Panc1 (cell line): ENCODE data around the gene ZFX. TPM values are rescaled to one million over a fixed set of nuclear protein-coding genes. Genes with fewer than 3 reads are reported as not detected.
A peak's percentile ranks its signal among the peaks of the same experiment; 100 is the strongest.

Experiments
- ATAC-seq: fragments of 200-7000 bp; cut with Tn5 transposase; 2 replicates; pipeline ENCODE4 v1.9.1; 2020; ENCODE audit warnings: mild to moderate bottlenecking, moderate library complexity
- BruUV-seq: library from RNA; stranded (reverse); fragments of 400-500 nt; replicated peaks from 2 replicates; lab custom pipeline; 2021; lab: Mats Ljungman, UMichigan
- CTCF ChIA-PET: fragments of 300-600 bp; sonication (Branson Sonifier 250); formaldehyde crosslinking; loops from one replicate; lab custom pipeline; 2022; ENCODE audit warnings: antibody characterized with exemption; lab: Charles Lee
- POLR2A ChIA-PET: fragments of 300-600 bp; sonication (Branson Sonifier 250); formaldehyde crosslinking; loops from one replicate; lab custom pipeline; 2022; ENCODE audit warnings: antibody characterized with exemption; lab: Charles Lee
- DNase-seq: peaks from one replicate; pipeline ENCODE4 v3.0.0-alpha.2; 2010; ENCODE audit warnings: low read depth, low spot score
- H3K27ac ChIP-seq: 2 replicates; pipeline ENCODE4 v1.5.1; 2011; ENCODE audit warnings: mild to moderate bottlenecking, low read length, inconsistent platforms
- H3K27me3 ChIP-seq: fragments of 200-500 bp; sonication (Bioruptor generic); 2 replicates; pipeline ENCODE4 v1.6.0; 2014; ENCODE audit warnings: low read length, inconsistent platforms; ENCODE audit not compliant: control insufficient read depth, insufficient read depth
- H3K36me3 ChIP-seq: fragments of 200-500 bp; sonication (Bioruptor generic); 2 replicates; pipeline ENCODE4 v1.5.1; 2014; ENCODE audit warnings: inconsistent platforms, mild to moderate bottlenecking, low read length, moderate library complexity; ENCODE audit not compliant: control insufficient read depth, insufficient read depth
- H3K4me1 ChIP-seq: 2 replicates; pipeline ENCODE4 v1.5.1; 2011; ENCODE audit warnings: inconsistent platforms, mild to moderate bottlenecking, low read length, moderate library complexity; ENCODE audit not compliant: control insufficient read depth, insufficient read depth
- H3K4me3 ChIP-seq, 2 experiments: 2 replicates each; pipeline ENCODE4 v1.5.1; 2011 to 2012; ENCODE audit warnings: low read depth in 2 of 2, low read length in 2 of 2, mild to moderate bottlenecking in 2 of 2, inconsistent platforms in 1 of 2, moderate library complexity in 1 of 2
- H3K9me3 ChIP-seq: fragments of 200-500 bp; sonication (Bioruptor generic); 2 replicates; pipeline ENCODE4 v1.5.1; 2014; ENCODE audit warnings: low read depth, mild to moderate bottlenecking, inconsistent platforms, low read length, moderate library complexity; ENCODE audit not compliant: control insufficient read depth, insufficient read depth
- POLR2AphosphoS5 ChIP-seq: IDR thresholded peaks from 2 replicates; pipeline ENCODE4 v1.6.1; 2012; ENCODE audit warnings: mild to moderate bottlenecking, low read depth, low read length, moderate library complexity
- SIN3A ChIP-seq: IDR thresholded peaks from 2 replicates; pipeline ENCODE4 v1.6.1; 2012; ENCODE audit warnings: low read depth, mild to moderate bottlenecking, low read length, moderate library complexity, borderline replicate concordance; ENCODE audit not compliant: insufficient read depth
- TCF7L2 ChIP-seq: IDR thresholded peaks from 2 replicates; pipeline ENCODE4 v1.6.1; 2011; ENCODE audit warnings: mild to moderate bottlenecking, low read depth, low read length, inconsistent platforms
- in situ Hi-C: cut with HindIII; loops from 2 replicates; pipeline ENCODE4 v1.10.0; 2016; ENCODE audit warnings: low sequenced_read_pairs, low pct_unique_long_range_greater_than_20kb
- intact Hi-C: fragments of 100-400 bp; cut with micrococcal nuclease; formaldehyde crosslinking; loops from one replicate; pipeline ENCODE4 v1.10.0; 2022; ENCODE audit not compliant: unreplicated experiment
- total RNA-seq: library from RNA; stranded (reverse); gene quantifications from one replicate; pipeline ENCODE4 v1.2.1, GENCODE V29; 2021; ENCODE audit not compliant: unreplicated experiment
- TF ChIP-seq, protein P1 (sequence below), 2 experiments: IDR thresholded peaks; 2 replicates each; pipeline ENCODE4 v1.6.1; 2011 to 2012; ENCODE audit warnings: low read depth in 2 of 2, control low read depth in 1 of 2, low read length in 1 of 2, mild to moderate bottlenecking in 1 of 2, moderate library complexity in 1 of 2; ENCODE audit not compliant: insufficient read depth in 1 of 2
- TF ChIP-seq, protein P2 (sequence below): fragments of 450-650 bp; IDR thresholded peaks from 2 replicates; pipeline ENCODE4 v1.5.1; 2017; ENCODE audit warnings: mild to moderate bottlenecking

ZFX gene
- total RNA-seq, 1 experiment from 2014 or later = 38.7 TPM

DNA sequence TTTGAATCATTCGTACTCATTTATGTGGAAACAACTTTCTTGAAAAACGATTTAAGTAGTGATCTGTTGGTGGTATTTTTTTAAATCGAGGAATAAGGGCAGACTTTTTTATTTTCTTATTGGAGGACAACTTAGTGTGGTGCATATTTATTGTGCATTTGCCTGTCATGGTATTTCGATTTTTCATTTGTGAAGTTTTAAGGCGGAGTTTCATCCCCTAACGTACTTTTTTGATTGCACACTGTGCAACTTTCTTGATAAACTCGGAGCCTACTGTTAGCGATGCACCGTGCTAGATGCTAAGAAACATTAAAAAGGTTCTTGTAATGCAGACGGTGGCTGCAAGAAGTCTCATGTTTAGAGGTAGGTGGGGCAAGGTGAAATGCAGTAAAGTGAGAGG lies 1.4 kb downstream of the ZFX start:
- peaks cover 9% of the 10 kb centered on the region; the same call in 1 of the 2 replicates for H3K4me1 ChIP-seq
- CTCF ChIA-PET = no interaction called here
- POLR2A ChIA-PET = no interaction called here
- intact Hi-C loops (no loop called here), in situ Hi-C loops (no loop called here)
- H3K9me3 ChIP-seq = no peaks in the 10 kb centered on the region
- no peaks in the 10 kb centered on the region; the same call in 1 of the 2 replicates for H3K36me3 ChIP-seq
- peak overlapping the region; percentile 66 to 71 for H3K4me3 ChIP-seq
- BruUV-seq = TSS peak; percentile 61
- TF ChIP-seq SIN3A (no peak), TCF7L2 (no peak)
- TF ChIP-seq, protein P1, sequence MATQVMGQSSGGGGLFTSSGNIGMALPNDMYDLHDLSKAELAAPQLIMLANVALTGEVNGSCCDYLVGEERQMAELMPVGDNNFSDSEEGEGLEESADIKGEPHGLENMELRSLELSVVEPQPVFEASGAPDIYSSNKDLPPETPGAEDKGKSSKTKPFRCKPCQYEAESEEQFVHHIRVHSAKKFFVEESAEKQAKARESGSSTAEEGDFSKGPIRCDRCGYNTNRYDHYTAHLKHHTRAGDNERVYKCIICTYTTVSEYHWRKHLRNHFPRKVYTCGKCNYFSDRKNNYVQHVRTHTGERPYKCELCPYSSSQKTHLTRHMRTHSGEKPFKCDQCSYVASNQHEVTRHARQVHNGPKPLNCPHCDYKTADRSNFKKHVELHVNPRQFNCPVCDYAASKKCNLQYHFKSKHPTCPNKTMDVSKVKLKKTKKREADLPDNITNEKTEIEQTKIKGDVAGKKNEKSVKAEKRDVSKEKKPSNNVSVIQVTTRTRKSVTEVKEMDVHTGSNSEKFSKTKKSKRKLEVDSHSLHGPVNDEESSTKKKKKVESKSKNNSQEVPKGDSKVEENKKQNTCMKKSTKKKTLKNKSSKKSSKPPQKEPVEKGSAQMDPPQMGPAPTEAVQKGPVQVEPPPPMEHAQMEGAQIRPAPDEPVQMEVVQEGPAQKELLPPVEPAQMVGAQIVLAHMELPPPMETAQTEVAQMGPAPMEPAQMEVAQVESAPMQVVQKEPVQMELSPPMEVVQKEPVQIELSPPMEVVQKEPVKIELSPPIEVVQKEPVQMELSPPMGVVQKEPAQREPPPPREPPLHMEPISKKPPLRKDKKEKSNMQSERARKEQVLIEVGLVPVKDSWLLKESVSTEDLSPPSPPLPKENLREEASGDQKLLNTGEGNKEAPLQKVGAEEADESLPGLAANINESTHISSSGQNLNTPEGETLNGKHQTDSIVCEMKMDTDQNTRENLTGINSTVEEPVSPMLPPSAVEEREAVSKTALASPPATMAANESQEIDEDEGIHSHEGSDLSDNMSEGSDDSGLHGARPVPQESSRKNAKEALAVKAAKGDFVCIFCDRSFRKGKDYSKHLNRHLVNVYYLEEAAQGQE (IDR thresholded peaks at IDR 0.05; ENCODE audit: insufficient read depth in 1 of 2, low read depth in 2 of 2, low read length in 1 of 2) = no peak
- TF ChIP-seq, protein P2, sequence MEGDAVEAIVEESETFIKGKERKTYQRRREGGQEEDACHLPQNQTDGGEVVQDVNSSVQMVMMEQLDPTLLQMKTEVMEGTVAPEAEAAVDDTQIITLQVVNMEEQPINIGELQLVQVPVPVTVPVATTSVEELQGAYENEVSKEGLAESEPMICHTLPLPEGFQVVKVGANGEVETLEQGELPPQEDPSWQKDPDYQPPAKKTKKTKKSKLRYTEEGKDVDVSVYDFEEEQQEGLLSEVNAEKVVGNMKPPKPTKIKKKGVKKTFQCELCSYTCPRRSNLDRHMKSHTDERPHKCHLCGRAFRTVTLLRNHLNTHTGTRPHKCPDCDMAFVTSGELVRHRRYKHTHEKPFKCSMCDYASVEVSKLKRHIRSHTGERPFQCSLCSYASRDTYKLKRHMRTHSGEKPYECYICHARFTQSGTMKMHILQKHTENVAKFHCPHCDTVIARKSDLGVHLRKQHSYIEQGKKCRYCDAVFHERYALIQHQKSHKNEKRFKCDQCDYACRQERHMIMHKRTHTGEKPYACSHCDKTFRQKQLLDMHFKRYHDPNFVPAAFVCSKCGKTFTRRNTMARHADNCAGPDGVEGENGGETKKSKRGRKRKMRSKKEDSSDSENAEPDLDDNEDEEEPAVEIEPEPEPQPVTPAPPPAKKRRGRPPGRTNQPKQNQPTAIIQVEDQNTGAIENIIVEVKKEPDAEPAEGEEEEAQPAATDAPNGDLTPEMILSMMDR = no peak
- DNase-seq (no peak), ATAC-seq (no peak)
- peak overlapping the region; percentile 88 for H3K27ac ChIP-seq
- no peaks in the 10 kb centered on the region for H3K27me3 ChIP-seq

DNA sequence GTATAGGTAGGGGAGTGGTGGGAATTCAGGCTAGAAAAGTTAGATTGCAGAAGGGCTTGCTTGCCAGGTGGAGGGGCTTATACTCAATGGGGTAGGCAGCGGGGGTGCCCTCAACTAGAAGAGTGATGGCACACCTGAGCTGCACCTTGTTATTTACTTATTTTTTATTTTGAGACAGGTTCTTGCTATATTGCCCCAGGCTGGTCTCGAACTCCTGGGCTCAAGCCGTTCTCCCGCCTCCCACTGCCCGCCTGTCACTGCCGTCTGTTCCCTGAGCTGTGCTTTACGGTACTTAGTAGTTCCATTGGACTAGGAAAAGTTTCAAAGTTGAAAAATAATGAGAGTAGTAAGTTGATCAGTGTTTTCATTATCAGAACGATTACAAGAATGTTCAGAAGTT lies 2.0 kb downstream of the ZFX start:
- TF ChIP-seq, protein P1 (IDR thresholded peaks at IDR 0.05; ENCODE audit: insufficient read depth in 1 of 2, low read depth in 2 of 2, low read length in 1 of 2) = no peak
- no peak for TF ChIP-seq SIN3A
- TF ChIP-seq, protein P2 = no peak
- TF ChIP-seq TCF7L2 = no peak
- no peak for TF ChIP-seq POLR2AphosphoS5
- BruUV-seq = no TSS peak
- H3K4me3 ChIP-seq = peak overlapping the region; percentile 66 to 71
- H3K27me3 ChIP-seq = no peaks in the 10 kb centered on the region
- ATAC-seq (no peak), DNase-seq (no peak)
- H3K36me3 ChIP-seq = no peaks in the 10 kb centered on the region; the same call in 1 of the 2 replicates
- H3K9me3 ChIP-seq = no peaks in the 10 kb centered on the region
- ChIA-PET POLR2A (no interaction called here), CTCF (no interaction called here)
- H3K27ac ChIP-seq = peak overlapping the region; percentile 88
- H3K4me1 ChIP-seq = peaks cover 9% of the 10 kb centered on the region; the same call in 1 of the 2 replicates
- in situ Hi-C loops (no loop called here), intact Hi-C loops (no loop called here)
